ENCODE measurements around the gene TGM3.

The TGM3 gene

DNA sequence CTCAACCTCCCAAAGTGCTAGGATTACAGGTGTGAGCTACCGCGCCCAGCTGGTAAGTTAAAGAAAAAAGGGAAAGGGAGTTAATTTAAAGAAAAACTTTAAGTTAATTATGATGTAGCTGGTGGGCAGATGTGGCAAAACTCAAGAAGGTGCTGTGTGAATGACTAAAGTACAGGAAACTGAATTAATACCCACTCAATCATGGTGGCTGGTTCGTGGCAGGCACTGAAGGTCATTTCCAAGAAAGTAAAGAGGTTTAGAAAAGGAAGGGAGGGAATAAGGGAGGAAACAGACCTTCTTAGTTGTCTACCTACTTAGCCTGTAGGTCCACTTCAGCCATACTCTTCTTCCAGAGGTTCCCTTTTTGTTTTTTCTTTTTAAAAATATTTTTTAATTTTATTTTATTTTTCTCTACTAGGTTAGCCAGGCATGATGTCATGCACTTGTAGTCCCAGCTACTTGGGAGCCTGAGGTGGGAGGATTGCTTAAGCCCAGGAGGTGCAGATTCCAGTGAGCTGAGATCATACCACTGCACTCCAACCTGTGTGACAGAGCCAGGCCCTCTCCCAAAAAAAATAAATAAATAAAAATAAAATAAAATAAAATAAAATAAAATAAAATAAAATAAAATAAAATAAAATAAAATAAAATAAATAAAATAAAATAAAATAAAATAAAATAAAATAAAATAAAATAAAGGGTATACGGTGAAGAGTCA lies 11.9 kb upstream of the TGM3 start:
- no peak for DNase-seq (ENCODE audit: low read depth in 1 of 2, low spot score in 1 of 2)

DNA sequence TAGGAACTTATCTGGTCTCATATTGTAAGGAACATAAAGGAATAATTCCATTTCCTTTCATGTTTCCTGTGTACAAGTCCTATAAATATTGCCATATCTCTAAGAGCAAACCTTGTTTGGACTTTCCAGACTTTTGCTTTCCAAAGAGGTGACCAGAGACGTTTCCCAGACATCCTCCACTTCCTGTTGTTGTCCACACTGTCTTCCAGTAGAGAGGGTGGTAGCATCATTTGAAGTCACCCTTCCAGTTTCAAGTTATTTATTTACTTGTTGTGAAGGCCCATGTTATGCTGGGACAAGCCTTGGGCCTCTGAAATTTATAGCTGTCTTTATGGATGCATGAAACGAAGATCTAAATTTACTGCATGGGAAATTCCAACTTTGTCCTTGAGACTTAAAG lies 10.6 kb upstream of the TGM3 start:
- no peak for DNase-seq (ENCODE audit: low read depth in 1 of 2, low spot score in 1 of 2)

DNA sequence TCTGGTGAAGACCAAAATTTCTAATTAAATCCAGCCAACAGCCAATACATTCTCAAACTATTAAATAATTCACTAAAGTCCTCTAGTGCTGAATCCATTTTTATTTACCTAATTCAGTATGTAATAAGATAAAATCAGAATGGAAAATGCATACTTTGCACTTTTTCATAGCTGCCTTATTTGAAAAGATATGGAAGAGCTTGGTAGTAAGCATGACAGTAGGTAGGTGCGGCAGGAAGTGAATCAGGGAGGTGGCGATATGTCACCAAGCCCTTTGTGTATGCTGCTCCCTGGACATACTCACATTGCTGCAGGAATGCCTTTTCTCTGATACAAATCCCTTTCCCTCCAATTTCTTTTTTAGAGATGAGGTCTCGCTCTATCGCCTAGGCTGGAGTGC lies 10.2 kb upstream of the TGM3 start:
- no peak for DNase-seq (ENCODE audit: low read depth in 1 of 2, low spot score in 1 of 2)

DNA sequence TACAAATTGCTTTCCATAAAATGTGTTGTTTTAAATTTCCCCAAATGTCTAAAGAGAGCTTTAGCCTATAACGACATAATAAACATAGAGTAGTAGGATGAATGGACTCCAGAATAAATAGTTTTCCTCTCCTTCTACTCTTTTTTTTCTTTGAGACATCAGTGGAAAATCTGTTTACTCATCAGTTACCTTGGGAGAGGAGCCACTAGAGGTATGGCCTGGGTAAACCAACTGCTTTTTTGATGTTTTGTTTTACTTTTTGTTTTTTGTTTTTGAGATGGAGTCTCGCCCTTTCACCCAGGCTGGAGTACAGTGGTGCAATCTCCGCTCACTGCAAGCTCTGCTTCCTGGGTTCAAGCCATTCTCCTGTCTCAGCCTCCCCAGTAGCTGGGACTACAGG lies 8.3 kb upstream of the TGM3 start:
- no peak for DNase-seq (ENCODE audit: low read depth in 1 of 2, low spot score in 1 of 2)

DNA sequence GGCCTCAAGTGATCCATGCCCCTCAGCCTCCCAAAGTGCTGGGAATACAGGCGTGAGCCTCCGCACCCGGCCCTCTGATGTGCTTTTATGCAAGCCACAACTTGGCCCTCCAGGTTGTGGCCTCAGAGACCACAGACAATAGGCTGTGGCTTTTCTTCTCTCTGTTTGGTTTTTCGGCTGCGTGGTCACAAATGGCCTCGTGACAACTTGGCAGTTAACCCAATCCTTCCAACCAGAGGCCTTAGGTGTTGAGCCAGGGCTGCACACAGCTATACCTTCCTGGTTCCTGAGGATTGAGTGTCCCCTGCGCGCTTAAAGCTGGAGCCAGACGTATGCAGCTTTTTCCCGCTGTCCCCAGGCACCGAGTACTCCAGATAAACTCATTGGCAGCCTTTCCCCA lies 6.3 kb upstream of the TGM3 start:
- no peak for DNase-seq (ENCODE audit: low read depth in 1 of 2, low spot score in 1 of 2)

DNA sequence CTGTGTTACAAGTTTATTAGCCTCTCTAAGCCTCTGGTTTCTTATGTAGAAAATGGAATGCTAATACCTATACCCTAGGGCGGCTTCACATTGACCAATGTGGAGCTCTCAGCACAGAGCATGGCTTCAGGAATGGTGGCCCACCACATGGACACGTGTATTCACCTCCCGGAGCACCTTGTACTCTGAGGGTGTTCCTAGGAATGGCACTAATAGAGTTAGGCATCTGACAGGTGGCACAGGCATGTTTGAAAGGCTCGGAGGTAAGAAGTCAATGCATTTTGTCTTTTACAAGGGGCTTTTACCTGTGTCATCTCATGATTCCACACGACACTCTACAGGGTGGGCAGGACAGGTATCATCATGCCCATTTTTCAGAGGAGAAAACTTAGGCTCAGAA lies 5.3 kb upstream of the TGM3 start:
- DNase-seq (ENCODE audit: low read depth in 1 of 2, low spot score in 1 of 2) = no peak

- DNase-seq (ENCODE audit: low read depth in 1 of 2, low spot score in 1 of 2) = no peak
These were observed 3.2 kb upstream of the TGM3 start for GRCh38 chr20:2292416-2293110.

DNA sequence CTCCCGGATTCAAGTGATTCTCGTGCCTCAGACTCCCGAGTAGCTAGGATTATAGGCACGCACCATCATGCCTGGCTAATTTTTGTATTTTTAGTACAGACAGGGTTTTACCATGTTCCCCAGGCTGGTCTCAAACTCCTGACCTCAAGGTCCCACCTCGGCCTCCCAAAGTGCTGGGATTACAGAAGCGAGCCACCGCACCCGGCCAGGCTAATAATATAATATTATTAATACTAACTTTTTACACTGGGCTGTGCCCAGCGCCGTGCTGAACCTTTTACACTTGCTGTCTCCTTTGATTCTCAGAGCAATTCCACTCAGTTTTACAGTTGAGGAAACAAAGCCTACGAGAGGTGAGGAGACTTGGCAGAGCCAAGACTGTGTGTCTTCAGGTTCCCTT lies 2.3 kb upstream of the TGM3 start:
- DNase-seq (ENCODE audit: low read depth in 1 of 2, low spot score in 1 of 2) = no peak

DNA sequence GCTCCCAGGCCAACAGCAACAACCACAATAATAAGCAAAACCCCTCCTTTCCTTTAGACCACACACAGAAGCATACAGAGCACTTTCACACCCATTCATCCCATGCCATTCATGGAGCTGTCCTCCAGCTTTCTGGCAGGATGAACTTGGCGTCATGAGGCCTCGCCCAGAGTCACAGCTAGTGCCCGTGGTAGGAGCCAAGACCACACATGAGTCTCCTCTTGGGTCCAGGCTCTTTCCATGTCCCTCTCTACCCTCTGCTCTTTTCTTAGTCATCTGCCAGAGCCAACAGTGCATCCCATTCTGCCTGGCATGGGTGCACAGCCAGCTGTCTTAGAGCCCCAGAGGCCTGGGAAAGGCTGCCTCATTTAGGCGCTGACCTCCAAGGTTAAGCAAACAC lies 1.8 kb upstream of the TGM3 start:
- DNase-seq (ENCODE audit: low read depth in 1 of 2, low spot score in 1 of 2) = no peak

- no peak for DNase-seq (ENCODE audit: low read depth in 1 of 2, low spot score in 1 of 2)
These were observed 515 bp upstream of the TGM3 start for GRCh38 chr20:2295286-2295685.

DNA sequence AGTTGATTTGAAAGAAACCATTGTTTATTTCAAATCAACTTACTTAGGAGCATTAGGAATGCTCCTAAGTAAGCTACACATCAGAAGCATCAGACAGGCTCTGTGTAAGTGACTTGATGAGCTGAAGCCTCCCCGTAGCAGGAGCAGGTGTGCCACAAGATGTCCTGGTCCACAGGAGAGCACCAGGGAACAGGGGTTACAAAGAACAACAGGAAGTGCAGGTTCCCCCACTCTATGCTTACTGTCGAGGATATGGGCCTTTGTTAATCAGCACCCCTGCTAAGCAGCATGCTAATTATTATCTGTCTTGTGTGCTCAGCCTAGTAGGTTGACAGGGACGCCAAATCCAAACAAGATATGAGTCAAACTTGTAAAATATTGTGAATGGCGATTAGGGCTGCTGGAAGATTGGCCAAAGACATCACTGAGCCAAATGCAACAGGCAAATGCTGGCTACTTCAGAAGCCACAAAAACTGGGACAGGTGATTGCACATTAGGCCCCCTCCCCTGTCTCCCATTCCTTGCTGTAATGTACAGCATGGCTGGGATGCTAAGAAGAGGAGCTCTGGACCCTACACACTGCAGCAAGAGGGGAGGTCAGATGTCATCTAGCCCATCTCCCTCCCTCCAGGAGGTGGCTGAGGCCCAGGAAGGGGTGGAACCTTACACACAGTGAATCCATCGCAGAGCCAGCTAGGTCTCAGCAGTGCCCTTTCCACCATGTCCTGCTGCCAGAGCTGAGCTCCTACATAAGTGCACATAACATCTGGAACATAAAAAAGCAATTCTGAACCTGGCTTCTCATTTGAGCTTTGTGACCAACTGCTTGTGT lies 939 bp downstream of the TGM3 start:
- DNase-seq (ENCODE audit: low read depth in 1 of 2, low spot score in 1 of 2) = no peak

DNA sequence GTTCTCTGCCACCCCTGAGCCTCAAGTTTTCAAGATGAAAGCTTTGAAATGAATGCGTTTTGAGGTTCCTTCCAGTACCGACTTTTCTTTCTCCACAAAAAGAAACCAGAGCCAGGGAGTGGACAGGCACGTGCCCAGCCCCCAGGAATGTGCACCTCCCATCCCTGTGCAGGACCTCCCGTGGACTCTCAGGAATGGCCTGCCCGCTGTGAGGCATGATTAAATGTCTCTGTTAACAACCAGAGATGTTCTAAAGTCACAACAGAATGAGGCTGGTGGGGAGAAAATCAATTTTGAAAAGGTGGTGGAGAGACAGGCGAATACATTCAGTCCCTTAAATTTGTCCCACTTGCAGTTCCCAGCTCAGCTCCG lies 1.5 kb downstream of the TGM3 start:
- DNase-seq (ENCODE audit: low read depth in 1 of 2, low spot score in 1 of 2) = no peak

- no peak for DNase-seq (ENCODE audit: low read depth in 1 of 2, low spot score in 1 of 2)
These were observed 2.3 kb downstream of the TGM3 start for GRCh38 chr20:2298116-2298515.

GRCh38 chr20:2298701-2299100 lies 2.9 kb downstream of the TGM3 start:
- DNase-seq (ENCODE audit: low read depth in 1 of 2, low spot score in 1 of 2) = no peak

- DNase-seq (ENCODE audit: low read depth in 1 of 2, low spot score in 1 of 2) = no peak
These were observed 3.5 kb downstream of the TGM3 start for GRCh38 chr20:2299301-2299700.

- DNase-seq (ENCODE audit: low read depth in 1 of 2, low spot score in 1 of 2) = no peak
These were observed 4.2 kb downstream of the TGM3 start for GRCh38 chr20:2300002-2300401.

DNA sequence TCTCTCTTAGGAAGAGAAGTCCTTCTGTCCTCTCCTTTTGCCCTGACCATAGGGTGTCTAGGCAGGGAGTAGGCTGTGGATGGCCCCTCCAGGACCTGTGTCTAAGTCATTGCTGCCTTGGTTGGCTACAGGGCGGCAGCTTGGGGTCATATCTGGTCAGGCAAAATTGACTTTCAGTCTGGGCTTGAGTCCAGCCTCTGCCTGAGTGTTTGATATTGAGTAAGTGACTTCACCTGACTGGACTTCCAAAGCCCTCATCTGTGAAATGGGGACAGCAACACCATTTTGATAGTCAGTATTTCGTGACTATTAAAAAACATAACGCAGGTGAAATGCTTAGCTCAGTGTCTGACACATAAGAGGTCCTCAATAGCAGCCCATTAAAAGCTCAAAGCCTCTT lies 4.6 kb downstream of the TGM3 start:
- DNase-seq (ENCODE audit: low read depth in 1 of 2, low spot score in 1 of 2) = no peak

DNA sequence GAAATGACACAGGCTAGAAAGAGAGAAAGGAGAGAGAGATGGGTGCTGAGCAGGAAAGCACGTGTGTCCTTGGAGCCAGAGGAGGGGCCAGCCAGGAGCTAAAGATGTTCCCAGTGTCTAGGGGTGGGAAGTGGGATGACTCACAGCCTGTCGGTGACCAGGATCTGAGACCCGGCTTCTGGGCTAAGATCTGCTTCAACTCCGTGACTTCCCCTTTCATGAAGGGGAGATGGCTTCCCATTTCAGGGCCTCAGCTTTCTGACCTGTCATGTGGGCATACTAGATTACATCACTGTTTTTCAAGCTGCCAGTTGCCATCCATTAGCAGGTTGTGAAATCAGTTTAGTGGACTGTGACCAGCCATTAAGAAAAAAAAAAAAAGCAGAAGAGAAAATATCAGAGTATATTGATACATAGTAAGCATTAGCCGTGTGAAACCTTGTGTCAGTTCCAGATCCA lies 5.4 kb downstream of the TGM3 start:
- no peak for DNase-seq (ENCODE audit: low read depth in 1 of 2, low spot score in 1 of 2)

DNA sequence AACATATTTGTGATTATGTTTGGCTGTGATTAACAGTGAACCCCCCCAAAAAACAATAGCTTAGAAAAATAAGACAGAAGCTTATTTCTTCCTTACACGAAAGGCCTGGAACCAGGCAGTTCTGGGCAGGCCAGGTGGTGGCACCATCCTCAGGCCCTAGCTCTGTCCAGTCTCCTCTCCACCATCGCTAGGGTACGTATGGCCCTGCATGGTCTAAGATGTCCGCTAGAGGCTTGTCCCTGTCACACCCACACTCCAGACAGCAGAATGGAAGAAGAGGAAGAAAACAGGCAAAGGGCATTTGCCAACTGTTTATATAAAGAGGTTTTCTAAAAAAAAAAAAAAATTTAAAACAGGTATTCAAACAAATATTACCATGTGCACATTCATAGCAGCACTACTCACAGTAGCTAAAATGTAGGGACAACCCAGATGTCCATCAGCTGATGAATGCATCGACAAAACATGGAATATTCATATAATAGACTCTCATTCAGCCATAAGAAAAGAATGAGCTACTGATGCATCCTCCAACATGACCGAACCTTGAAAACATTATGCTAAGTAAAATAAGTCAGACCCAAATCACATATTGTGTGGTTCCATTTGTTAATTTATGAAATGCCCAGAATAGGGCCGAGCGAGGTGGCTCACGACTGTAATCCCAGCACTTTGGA lies 6.7 kb downstream of the TGM3 start:
- no peak for DNase-seq (ENCODE audit: low read depth in 1 of 2, low spot score in 1 of 2)

GRCh38 chr20:2303673-2304072 lies 7.9 kb downstream of the TGM3 start:
- DNase-seq (ENCODE audit: low read depth in 1 of 2, low spot score in 1 of 2) = no peak

DNA sequence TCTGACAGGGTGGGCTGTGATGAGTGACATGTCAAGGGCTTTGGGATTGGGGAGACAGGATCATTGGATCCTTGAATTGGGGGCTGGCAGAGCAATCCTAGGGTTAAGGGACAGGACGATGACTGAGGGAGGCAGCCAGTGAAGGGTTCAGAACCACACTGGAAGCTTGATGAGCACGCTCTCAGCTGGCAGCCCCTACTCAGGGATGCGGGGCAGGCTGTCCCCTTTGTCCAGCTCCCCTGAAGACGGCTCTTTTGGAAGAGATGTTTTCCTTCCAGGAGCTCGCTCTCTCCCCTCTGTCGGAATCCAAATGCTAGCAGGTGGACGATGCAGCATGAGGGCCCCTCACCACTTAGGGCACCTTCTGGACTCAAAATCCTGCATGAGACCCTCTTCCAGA lies 8.4 kb downstream of the TGM3 start:
- DNase-seq (ENCODE audit: low read depth in 1 of 2, low spot score in 1 of 2) = no peak

DNA sequence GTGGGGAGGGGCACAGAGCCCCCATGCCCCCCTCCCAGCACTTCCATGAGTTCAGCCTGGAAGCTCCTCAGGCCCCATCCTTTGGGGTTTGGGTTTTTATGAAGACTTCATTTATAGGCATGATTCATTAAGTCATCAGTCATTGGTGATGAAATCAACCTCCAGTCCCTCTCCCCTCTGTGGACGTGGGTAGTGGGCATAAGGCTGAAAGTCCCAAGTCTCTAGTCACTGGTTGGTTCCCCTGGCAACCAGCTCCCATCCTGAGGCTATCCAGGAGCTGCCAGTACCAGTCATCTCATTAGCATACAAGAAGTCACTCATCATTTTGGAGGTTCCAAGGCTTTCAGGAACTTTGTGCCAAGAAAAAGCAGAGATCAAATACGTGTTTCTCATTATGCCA lies 9.2 kb downstream of the TGM3 start:
- DNase-seq (ENCODE audit: low read depth in 1 of 2, low spot score in 1 of 2) = no peak

Measured in stimulated activated CD4-positive, alpha-beta T cell treated with anti-CD3 and anti-CD28 coated beads, Interleukin-15, amount 100 ng/mL, for 1 hour (primary cell).